GM12892 (cell line): Measurements from ENCODE around the gene SPATA32.

Source experiments
- POLR2A ChIP-seq: IDR thresholded peaks from 2 replicates; pipeline ENCODE4 v1.6.1; 2011; ENCODE audit warnings: low read depth, low read length, control low read depth
- POLR2AphosphoS5 ChIP-seq: IDR thresholded peaks from 2 replicates; pipeline ENCODE4 v1.6.1; 2011; ENCODE audit warnings: low read depth, low read length, control low read depth
- TAF1 ChIP-seq: IDR thresholded peaks from 2 replicates; pipeline ENCODE4 v1.6.1; 2011; ENCODE audit warnings: low read depth, mild to moderate bottlenecking, control low read depth, low read length, borderline replicate concordance

DNA sequence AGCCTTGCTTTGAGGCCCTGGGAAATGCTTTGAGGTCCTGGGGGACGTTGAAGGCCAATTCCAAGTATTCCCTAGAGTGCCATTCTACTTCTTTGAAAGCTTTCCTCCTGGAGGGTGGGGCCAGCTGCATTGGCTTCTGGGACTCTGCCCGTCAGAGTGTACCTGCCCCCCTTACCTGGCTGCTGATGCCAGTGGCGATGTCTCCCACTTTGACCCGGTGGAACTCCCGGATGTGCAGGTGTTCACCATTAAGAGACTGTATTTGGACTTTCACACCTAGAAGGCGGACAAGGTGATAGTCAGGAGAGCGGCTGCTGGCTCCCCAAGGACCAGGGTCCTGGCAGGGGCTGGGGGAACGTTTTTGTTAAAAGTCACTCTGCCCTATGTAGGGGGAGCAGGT lies 3.1 kb upstream of the SPATA32 start:
- TF ChIP-seq POLR2AphosphoS5 (no peak), POLR2A (no peak), TAF1 (no peak)
